ENCODE measurements around the gene ARHGEF3. TPM values are rescaled to one million over a fixed set of nuclear protein-coding genes. Genes with fewer than 3 reads are reported as not detected.
"Not testable (repeated sequence)": the region's sequence is repeated elsewhere in the genome, so short reads cannot be mapped to it uniquely, and the experiment has no call there.

ARHGEF3 gene
- total RNA-seq, 1 donor from 2014 or later = 26.1 TPM

DNA sequence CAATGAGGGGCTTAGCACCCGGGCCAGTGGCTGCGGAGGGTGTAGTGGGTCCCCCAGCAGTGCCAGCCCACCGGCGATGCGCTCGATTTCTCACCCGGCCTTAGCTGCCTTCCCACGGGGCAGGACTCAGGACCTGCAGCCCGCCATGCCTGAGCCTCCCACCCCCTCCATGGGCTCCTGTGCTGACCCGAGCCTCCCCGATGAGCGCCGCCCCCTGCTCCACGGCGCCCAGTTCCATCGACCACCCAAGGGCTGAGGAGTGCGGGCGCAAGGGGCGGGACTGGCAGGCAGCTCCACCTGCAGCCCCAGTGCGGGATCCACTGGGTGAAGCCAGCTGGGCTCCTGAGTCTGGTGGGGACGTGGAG, 109.8 kb downstream of the ARHGEF3 start:
- not testable (repeated sequence) for DNase-seq (ENCODE audit: low spot score in 2 of 2); FAIRE-seq

DNA sequence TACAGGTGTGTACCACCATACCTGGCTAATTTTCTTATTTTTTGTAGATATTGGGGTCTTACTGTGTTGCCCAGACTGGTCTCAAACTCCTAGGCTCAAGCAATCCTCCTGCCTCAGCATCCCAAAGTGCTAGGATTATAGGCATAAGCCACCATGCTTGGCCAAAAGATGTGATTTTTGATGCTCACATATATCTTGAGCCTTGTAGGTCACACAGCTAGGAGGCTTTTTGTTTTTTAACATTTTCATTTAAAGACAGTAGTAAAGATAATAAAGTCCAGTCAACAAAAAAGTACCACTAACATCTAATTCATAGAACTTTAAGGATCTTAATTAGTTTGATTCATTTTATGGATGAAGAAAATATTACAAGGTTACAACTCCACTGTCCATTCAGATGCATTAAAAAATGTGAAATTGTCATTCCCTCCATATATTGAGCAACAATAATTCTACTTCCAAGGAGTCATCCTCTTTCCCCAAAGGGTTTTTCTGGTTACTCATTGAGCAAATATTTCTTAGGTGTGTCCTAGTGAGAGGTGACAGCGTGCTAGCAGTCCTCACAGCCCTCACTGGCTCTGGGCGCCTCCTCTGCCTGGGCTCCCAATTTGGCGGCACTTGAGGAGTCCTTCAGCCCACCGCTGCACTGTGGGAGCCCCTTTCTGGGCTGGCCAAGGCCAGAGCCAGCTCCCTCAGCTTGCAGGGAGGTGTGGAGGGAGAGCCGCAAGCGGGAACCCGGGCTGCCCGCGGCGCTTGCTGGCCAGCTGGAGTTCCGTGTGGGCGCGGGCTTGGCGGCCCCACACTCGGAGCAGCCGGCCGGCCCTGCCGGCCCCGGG, 110.4 kb downstream of the ARHGEF3 start:
- no peak for DNase-seq (ENCODE audit: low spot score in 2 of 2)
- FAIRE-seq = no peak

DNA sequence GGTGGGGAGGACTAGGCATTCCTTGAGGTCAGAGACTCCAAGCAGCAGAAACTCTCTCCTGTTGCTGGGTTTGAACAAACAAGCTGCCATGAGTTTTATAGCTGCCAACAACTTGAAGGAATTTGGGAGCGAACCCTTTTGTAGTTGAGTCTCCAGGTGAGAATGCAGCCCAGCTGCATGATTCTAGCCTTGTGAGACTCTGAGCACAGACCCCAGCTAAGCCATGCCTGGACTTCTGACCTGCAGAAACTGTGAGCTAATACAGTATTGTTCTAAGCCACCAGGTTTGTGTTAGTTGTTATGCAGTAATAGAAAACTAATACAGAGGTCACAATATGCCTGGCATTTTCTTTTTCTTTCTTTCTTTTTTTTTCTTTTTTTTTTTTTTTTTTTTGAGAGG, 112.4 kb downstream of the ARHGEF3 start:
- no peak for FAIRE-seq

DNA sequence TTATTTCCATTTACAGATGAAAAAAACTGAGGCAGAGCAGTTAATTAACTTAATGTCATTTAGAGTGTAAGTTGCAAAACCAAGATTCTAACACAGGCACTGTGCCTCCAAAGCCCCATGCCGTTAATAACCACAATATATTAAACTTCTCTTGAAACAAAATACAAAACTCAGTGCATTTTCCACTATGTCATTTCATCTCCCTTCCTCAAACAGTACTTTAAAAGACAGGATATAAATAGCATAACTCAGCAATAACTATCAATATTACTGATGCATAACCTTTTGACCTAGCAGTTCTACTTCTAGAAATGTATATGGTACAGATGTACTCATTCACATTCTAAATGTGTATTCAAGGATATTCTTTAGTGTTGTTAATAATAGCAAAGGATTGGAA, 113.6 kb downstream of the ARHGEF3 start:
- FAIRE-seq (no peak), DNase-seq (ENCODE audit: low spot score in 2 of 2) (no peak)

More for the DNA sequence above, 112.4 kb downstream of the ARHGEF3 start:
- no peak for DNase-seq (ENCODE audit: low spot score in 2 of 2)

DNA sequence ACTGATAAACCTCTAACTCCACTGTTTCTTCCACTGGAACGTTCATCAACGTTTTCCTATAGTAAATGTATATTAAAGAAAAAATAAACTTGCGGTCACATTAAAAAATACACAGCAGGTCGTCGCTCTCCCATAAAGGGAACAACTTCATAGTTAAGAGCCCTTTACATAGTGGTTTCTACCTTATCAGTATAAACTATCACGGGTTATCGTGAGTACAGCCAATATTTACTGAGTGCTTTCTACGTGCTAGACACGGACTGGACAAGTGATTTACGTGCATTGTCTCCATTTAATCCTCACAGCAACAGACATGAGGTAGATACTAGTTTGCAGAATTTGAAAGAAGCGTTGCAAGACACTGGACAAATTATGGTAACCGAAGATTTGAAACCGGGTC, 117.7 kb downstream of the ARHGEF3 start:
- FAIRE-seq (no peak), DNase-seq (ENCODE audit: low spot score in 2 of 2) (no peak)

DNA sequence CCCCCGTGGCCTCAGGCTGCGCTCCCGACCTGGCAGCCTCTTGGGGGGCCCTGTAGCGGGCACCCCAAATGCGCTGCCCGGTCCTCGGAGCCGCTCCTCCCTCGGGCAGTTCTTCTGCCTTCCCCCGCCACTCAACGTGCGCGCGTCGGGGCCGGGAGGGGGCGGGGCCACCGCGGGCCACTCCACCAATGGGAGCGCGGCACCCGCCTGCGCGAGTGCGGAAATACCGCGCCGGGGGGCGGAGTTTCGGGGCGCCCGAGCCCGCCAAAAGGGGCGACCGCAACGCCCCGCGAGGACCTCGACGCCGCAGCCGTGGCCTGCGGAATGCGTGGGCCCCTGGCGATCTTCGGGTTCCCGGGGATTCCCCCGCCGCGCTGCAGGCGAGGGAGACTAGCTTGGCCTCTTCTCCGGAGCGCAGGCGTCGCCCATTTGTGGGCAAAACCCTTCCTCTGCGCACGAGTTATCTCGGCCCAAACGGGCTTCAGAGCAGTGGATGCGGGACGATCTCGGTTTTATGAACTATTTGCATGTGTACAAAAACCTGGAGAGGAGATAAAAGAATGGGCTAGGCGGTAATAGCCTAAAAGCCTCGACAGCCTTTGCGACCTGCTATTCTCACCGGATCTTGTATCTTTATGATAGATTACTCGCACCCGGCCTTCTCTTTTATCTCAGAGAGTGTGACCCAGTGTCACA, 118.5 kb downstream of the ARHGEF3 start, which contains the start of gene TASOR:
TASOR (minus strand) TSS at position 144 of the 696 bp plus-strand sequence. CDS start 259 bp downstream, outside the sequence.
- peak; percentile 91 to 93 for DNase-seq (ENCODE audit: low spot score in 2 of 2)
- FAIRE-seq = no peak

DNA sequence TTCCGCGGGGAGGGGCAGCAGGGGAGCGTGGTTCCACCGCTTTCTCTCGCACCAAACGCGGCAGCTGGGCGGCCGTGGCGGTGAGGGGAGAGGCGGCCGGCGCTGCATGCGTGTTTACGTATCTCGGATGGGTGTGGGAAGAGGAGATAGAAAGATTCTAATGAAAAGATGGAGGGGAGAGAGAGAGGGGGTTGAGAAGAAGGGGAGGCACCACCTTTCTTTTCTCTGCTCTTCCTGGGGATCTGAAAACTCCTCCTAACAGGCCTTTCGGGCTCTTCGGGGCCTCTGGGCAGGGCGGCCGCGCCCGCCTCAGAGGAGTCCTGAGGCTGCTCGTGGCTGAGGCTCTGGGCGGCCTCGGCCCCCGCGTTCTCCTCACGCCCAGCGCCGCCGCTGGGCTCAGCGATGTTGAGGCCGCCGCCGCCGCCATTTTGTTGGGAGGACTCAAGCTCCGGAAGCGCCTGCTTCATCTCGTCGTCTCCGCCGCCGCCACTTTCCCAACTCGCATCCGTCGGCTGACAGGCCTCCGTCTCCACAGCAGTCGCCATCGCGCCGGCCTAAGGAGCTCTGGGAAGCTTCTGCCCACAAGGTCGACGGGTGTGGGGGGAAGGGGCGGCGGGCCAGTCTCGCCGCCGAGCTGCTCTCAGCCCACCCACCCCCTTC, 119.2 kb downstream of the ARHGEF3 start:
- FAIRE-seq (no peak), DNase-seq (ENCODE audit: low spot score in 2 of 2) (peak; percentile 51 to 64)

DNA sequence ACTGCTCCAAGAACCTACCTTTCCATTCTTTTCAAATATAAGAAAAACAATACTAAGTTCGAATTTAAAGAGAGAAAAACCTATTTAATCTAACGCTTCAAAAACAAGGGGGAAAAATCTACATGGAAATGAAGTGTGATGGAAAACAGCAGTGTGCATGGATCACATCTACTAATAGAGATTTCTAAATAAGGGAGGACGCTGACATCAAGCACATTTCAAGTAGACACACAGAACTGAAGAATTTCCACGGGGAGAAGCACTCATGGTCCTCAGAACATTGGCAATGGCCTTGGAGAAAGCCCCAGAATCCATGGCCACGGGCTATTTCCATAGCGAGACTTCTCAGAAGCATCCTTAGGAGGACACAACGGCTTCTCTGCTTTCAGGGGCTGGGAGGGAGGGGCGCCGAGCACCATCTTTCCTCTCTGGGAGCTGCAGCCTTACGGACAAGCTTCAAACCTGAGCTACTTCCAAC, 119.7 kb downstream of the ARHGEF3 start:
- no peak for FAIRE-seq

DNA sequence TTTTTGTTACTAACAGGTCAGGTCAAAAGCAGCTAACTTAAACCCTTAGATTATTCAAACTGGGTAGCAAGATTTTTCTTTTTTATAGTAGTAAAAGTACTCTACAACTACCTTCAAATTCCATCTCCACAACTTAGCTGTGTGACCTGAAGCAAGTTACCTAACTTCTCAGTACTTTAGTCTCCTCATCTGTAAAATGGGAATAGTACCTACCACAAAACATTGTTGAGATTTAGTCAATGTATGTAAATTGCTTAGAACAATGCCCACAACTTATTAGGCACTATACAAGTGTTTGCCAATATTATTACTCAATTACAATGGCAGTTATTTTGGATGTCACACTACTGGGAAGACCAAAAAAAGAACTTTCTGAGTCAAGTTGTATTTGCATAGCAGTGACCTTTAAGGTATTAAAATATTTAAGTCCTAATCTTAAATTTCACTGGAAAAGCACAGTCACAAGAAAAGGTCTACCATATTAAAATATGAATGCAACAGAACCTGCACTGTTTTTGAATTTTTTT, 121.6 kb downstream of the ARHGEF3 start:
- no peak for FAIRE-seq
- no peak for DNase-seq (ENCODE audit: low spot score in 2 of 2)

More for the DNA sequence above, 119.7 kb downstream of the ARHGEF3 start:
- DNase-seq (ENCODE audit: low spot score in 2 of 2) = no peak

Other genes with a start within 250 kb of the ARHGEF3 start
- gene CCDC66, start 244.8 kb downstream of the ARHGEF3 start, total RNA-seq = 92.5 TPM
- gene TASOR, start 118.7 kb downstream of the ARHGEF3 start, total RNA-seq = 187 TPM